CD4-positive, alpha-beta T cell treated with Interleukin-4 for 4 hours (primary cell): ENCODE data around the gene CBX3.
"Not testable (repeated sequence)": the region's sequence is repeated elsewhere in the genome, so short reads cannot be mapped to it uniquely, and the experiment has no call there.

Experiments
- DNase-seq: peaks from one replicate; pipeline ENCODE4 v3.0.0-alpha.2; 2020

The CBX3 gene

DNA sequence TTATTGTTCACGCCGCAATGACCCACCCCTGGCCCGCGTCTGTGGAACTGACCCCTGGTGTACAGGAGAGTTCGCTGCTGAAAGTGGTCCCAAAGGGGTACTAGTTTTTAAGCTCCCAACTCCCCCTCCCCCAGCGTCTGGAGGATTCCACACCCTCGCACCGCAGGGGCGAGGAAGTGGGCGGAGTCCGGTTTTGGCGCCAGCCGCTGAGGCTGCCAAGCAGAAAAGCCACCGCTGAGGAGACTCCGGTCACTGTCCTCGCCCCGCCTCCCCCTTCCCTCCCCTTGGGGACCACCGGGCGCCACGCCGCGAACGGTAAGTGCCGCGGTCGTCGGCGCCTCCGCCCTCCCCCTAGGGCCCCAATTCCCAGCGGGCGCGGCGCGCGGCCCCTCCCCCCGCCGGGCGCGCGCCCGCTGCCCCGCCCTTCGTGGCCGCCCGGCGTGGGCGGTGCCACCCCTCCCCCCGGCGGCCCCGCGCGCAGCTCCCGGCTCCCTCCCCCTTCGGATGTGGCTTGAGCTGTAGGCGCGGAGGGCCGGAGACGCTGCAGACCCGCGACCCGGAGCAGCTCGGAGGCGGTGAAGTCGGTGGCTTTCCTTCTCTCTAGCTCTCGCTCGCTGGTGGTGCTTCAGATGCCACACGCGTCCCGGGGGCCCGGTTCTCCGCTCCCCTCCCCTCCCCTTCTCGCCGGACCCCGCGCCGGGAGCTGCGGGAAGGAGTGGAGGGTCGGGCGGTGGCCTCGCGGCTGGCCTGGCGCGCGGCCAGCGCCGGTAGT lies at the start of gene CBX3:
CBX3 (plus strand) TSS at position 499 of the 772 bp plus-strand sequence. CDS start 1,254 bp downstream, outside the sequence.
- peak; percentile 90 for DNase-seq

DNA sequence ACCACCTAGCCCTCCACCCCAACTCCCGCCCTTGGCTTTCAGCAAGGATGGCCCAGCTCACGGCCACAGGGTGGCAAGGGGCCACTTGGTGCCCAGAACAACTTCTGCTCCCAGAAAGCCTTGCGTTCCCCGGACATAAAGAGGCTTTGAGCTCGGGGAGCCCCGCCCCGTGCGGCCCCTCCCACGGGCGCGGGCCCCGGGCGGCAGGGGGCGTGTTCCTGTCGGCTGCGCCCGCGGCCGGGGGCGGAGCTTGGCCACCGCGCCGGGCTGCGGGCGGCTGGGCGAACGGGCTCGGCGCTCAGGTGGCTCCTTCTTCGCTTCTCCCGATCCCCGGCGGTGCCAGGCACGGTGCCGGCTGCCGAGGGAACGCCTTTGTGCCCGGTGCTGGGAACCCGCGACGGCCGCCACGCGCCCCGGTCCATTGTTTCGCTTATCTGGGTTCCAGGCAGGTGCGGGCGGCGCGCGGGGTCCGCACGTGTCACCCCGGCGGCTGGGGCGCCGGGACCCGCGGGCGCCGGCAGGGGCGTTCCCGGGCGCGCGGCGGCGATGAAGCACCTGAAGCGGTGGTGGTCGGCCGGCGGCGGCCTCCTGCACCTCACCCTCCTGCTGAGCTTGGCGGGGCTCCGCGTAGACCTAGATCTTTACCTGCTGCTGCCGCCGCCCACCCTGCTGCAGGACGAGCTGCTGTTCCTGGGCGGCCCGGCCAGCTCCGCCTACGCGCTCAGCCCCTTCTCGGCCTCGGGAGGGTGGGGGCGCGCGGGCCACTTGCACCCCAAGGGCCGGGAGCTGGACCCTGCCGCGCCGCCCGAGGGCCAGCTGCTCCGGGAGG lies 49.4 kb upstream of the CBX3 start, which contains the start of gene NFE2L3:
NFE2L3 (plus strand) TSS at position 246 of the 829 bp plus-strand sequence; CDS start at position 547, 301 bp downstream.
- peak; percentile 79 for DNase-seq

DNA sequence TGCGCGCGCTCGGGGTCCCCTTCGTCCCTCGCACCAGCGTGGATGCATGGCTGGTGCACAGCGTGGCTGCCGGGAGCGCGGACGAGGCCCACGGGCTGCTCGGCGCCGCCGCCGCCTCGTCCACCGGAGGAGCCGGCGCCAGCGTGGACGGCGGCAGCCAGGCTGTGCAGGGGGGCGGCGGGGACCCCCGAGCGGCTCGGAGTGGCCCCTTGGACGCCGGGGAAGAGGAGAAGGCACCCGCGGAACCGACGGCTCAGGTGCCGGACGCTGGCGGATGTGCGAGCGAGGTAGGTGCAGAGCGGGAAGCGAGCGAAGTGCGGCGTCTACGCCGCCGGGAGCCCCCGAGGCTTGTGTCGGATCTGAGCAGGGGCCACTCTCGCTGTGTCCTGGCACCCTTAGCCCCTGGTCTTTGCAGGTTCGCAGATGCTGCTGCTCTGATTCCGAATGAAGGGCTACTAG lies 48.7 kb upstream of the CBX3 start:
- not testable (repeated sequence) for DNase-seq

DNA sequence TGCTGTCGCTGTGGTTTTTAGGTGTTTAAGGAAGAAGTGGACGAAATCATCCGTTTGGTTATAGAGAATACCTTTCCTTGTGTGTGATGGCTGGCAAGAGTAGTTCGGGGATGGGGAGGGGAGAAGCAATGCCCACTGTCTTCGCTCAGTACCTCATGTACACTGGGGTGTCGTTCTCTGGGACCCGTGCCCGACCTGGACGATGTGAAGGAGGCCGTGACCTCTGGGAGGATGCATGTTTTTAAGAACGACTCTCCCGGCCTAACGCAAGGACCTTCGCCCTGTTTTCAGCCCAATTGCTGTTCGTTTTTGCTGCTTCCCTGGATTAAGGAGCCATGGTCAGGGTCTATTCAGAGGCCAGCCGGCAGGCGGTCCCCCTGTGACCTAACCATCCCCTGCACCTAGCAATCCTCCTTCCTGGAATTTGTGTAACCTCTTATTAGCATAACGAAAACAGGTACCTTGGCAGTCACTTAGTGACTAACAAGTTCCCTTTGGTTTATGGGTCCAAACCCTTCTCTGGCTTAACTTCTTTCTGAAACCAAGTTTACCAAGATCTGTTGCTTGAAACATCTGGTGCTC lies 48.2 kb upstream of the CBX3 start:
- peak; percentile 37 for DNase-seq

DNA sequence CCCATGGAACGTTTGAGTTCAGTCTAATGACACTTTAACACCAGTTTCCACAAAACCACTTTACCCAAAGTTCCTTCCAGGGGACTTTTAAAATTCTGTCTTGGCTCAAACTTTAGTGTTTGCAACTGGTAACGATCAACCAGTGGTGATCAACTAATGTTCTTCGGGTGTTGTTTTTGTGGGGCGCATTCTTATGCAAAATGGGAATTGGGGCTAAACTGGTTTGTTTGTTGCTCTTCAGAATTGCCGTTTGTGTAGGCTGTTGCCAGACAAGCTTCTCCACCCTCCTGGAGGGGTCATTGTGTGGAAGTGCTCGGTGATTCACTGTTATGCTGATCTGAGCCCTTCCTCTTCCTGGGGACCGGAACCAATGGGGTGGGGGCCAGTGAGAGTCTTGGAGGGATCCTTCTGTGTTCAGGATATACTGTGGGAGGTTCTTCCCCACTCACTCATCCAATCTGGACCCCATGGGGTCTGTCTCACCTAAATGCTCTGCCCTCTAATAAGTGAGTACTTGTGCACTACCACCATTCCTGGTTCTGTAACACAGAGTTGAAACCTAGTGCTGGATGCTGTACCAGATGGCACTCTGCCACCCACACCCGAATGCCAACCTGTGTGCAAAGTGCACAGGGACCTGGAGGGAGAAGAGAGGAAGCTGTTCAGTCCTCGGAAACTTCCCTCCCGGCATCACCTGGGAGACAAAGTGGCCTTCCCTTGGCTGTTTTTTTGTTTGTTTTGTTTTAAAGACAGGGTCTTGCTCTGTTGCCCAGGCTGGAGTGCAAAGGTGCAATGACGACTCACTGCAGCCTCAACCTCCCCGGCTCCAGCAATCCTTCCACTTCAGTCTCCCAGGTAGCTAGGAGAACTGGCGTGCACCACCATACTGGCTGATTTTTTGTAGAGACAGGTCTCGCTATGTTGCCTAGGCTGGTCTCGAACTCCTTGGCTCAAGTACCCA lies 47.4 kb upstream of the CBX3 start:
- peak; percentile 65 for DNase-seq

DNA sequence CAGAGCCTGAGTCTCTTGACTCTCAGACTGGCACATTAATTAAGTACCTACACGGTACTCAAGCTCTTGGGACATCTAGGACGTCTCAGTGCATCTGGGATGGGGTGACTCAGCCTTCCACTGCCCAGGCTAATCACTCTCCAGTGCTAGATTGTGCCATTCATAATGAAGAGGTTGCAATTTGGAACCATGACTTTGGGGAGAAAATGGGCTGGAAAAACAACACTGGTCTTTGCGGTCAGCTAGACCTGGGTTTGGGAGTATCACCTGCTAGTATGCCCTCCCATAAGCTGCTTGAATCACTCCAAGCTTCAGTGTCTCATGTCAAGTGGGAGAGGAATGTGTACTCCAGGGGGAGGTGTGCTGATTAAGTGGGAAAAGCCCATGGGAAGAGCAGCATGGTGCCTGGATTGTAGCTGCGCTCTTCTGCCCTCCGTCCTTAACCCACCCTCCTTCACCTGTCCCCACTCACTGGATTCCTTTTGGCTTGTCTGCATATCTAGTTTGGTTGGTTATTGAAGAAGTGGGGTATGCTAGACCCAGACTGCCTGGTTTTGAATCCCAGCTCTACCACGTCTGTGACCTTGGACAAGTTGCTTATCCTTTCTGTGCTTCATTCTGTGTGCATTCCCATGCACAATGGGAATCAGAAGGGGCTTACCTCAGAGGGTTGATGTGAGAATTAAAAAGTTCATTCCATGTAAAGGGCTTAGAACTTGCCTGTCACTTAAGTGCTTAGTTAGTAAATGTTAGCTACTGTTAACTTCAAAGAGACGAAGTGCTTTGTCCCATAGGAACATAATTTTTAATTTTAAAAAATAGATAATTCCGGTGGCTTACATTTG lies 45.8 kb upstream of the CBX3 start:
- no peak for DNase-seq

DNA sequence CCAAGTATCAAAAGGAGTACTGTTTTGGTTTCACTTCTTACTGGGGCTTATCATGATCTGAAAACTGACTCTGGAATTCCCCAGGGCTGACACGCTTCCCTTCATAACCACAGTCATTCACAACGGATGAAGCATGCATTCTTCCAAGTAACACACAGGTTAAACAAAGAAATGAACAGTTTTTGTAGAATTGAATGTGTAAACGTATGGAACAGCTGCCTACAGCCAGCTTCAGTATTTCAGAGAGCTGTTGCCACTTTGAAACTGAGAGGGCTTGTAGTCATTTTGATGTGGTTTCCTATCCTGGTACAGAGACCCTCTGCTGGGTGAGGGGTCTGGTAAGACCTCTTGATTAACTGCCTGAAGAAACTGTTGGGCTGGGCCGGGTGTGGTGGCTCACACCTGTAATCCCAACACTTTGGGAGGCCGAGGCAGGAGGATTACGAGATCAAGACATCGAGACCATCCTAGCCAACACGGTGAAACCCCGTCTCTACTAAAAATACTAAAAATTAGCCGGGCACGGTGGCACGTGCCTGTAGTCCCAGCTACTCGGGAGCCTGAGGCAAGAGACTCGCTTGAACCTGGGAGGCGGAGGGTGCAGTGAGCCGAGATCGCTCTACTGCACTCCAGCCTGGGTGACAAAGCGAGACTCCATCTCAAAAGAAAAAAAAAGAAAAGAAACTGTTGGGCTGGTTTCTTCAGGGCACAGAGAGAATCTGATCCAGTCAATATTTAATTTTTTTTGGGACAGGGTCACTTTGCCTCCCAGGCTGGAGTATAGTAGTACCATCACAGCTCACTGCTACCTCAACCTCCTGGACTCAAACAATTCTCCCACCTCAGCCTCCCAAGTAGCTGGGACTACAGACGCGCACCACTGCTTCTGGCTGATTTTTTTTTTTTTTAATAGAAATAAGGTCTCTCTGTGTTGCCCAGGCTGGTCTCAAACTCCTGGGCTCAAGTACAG lies 44.8 kb upstream of the CBX3 start:
- peak; percentile 85 for DNase-seq

DNA sequence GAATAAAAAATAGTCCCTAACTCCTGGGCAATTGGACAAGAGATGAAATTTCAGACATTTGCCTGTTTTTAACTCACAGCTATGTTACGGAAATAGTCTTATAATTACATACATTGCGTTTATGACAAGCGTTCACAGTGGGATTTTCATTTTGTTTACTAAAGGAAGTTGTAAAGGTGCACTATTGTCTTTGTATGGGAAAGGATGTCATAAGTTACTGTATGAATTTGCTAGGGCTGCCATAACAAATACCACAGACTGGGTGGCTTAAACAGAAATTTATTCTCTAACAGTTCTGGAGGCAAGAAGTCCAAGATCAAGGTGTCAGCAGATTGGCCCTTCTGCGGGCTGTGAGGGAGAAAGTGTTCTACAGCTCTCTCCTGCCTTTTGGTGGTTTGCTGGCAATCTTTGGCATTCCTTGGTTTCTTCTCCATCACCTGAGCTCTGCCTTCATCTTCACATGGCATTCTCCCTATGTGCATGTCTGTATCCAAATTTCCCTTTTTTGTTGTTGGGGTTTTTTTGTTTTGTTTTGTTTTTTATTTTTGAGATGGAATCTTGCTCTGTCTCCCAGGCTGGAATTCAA lies 43.9 kb upstream of the CBX3 start:
- DNase-seq, result no peak

DNA sequence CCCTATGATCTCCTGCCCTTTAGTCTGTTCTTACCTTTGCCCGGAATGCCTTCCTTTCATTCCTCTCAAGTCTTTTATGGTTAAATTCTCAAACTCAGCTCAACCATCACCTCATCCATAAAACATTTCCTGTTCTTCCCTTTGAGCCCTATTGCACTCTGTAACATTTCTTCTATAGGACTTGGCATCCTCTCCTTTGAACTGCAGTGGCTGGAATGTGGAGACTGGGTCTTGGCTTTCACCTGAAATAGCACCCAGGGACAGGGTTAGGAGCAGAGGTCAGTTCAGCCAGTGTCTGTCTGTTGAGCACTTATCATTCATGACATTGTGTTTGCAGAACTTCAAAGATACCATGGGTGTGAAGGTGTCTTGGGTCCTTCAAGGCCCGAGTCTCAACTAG lies 42.3 kb upstream of the CBX3 start:
- no peak for DNase-seq

DNA sequence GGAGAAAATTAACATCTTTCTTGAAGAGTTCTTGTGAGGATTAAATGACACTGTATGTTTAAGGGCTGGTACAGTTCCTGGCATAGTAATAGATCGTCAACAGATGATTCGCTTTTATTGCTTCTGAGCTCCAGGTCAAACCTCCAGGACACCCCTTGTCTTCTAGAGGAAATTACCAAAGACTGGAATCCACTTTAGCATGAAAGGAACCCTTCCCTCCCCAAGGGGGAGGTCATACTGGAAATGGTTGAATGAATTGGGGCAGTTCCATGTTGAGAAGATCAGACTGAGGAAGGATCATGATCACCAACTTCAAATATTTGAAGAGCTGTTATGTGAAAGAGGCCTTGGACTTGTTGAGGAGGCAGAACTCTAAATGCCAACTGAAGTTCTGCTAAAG lies 40.6 kb upstream of the CBX3 start:
- DNase-seq, result no peak

DNA sequence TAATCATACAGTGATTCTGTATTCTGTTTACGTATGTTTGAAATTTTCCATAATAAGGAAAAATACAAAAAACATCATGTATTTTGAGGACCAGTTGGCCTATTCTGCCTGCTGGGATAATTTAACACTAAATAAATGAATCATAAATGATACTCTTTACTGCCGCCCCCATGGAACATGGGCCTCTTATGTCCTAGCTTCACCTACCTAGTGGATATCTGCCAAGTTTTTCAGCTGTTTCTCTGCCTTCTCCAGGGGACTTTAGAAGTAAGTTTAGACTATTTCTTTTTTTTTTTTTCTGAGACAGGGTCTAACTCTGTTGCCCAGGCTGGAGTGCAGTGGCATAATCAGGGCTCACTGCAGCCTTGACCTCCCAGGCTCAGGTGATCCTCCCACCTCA lies 39.1 kb upstream of the CBX3 start:
- DNase-seq, result no peak

DNA sequence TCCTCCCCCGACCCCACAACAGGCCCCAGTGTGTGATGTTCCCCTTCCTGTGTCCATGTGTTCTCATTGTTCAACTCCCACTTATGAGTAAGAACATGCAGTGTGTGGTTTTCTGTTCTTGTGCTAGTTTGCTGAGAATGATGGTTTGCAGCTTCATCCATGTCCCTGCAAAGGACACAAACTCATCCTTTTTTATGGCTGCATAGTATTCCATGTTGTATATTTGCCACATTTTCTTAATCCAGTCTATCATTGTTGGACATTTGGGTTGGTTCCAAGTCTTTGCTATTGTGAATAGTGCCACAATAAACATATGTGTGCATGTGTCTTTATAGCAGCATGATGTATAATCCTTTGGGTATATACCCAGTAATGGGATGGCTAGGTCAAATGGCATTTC lies 37.7 kb upstream of the CBX3 start:
- DNase-seq, result not testable (repeated sequence)

DNA sequence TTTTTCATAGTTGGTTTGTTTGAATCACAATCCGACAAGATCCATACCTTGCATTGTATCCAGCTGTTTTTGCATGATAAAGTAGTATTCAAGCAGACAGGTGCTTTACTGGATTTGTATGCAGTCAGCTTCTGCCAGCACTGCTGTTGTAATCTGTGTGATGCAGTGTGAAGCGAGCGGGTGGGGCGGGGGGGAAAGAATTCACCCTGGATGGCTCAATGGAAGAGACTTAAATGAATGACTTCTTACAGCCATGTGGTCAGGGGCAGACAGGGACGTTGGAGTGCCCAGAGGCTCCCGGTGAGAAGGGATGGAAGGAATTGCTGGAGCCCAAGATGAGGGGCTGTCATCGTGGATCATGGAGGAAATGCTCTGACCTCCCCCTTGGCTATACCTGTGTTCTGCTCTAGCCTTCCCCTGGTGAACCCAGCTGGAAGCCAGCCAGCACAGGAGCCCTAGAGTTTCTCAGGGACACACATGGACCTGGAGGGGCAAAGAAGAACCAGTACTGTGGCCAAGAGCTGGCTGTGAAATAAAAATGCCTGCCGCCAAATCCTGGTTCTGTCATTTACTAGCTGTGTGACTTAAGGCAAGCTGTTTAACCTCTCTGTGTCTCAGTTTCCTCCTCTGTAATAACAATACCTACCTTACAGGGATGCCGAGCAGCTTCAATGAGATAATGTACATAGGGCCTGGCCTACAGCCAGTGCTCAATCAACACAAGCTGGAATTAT lies 35.4 kb upstream of the CBX3 start:
- no peak for DNase-seq

DNA sequence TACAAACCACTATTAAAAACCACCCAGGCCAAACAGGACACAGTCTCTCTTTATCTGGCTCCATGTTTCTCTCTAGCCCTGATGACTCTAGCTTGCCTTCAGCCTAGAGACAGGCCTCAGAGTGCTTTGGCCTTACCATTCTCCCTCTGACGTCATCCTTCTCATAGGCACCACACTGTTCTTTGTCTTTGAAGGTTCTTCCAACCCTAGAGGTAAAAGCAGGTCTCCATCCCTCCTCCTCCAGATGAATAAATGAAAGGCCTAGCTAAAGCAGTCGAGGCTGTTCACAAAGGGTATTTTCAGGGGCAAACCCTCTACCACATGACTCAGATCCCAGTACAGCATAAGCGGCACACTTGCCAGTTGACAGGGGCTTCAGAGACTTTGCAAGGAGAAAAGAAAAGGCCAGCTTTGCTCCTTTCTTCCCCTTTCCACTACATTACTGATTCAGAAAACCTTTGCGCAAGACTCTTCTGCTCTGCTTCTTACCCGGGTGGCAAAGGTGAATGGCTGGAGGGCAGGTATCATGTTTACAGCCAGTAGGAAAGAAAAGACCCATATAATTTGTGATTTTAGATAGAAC lies 34.8 kb upstream of the CBX3 start:
- no peak for DNase-seq

DNA sequence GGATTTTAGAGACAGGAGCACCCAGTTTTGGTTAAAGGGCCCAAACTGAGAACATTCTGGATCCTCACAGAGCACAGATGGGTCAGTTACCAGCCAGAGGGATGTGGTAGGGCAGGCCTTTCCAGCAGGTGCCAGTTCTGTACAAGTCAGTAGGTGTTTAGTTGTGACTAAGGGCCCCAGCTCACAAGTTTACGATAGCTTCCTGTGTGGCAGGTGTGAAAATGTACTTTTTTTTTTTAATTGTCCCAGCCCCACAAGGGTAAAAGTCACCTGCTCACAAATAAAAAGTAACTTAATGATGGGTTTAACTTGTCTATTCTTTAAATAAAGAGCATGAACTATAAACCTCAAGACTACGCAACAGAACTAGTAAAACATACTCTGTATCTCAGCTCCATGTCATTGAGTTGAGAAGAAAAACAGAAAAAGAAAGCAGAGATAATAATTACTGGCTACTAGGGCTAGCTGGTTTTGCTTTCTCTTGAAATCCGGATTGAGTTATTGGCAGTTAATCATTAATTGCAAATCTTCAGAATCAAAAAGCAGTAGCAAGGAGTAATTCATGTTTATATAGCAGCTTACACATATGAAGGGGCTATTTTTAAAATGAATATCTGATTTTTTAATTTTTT lies 34.1 kb upstream of the CBX3 start:
- peak; percentile 68 for DNase-seq

DNA sequence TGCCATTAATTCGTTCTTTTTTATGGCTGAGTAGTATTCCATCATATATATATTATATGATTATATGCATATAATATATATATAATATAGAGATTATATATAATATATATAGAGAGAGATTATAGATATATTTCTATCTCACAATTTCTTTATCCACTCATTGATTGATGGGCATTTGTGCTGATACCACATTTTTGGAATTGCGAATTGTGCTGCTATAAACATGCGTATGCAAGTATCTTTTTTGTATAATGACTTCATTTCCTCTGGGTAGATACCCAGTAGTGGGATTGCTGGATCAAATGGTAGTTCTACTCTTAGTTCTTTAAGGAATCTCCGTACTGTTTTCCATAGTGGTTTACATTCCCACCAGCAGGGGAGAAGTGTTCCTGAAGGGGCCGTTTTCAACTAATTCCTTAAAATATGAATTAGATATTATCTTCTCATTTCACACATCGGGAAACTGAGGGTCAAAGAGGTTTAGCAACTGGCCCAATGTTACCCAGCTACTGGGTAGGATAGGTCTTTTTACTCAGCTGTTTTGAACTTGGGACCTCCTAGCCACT lies 33.0 kb upstream of the CBX3 start:
- no peak for DNase-seq

DNA sequence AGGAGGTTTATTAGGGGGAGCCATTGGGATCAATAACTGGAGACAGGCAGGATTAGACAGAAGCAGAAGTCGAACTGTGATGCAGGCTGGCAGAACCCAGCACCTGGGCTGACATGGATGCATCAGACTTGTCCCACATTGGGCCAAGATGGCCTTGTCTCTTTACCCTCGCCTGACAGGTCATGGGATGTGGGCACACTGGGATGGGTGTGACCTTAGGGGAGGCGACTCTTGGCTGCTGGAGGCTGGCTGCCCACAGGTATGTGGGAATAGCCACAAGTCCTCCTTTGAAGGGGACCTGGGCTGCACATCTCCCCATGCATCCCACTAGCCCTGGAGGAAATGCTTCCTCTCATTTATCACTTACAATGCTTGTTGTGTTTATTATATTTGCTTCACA lies 32.3 kb upstream of the CBX3 start:
- no peak for DNase-seq

DNA sequence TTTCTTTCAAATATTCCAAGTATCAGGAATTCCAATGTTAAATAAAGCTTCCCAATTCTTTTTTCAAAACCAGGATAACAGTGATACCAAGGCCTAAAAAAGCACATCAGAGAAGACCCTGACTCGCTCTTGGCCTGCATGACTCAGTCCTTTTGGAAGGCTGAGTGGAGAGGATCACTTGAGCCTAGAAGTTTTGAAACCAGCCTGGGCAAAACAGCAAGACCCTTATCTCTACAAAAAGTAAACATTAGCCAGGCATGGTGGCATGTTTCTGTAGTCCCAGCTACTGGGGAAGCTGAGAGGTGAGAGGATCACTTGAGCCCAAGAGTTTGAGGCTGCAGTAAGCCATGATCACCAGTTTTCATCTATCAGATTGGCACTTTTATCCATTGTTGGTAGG lies 30.9 kb upstream of the CBX3 start:
- DNase-seq, result no peak
